ENCODE data around the gene CACHD1.
"Not testable (repeated sequence)": the region's sequence is repeated elsewhere in the genome, so short reads cannot be mapped to it uniquely, and the experiment has no call there.

The CACHD1 gene

DNA sequence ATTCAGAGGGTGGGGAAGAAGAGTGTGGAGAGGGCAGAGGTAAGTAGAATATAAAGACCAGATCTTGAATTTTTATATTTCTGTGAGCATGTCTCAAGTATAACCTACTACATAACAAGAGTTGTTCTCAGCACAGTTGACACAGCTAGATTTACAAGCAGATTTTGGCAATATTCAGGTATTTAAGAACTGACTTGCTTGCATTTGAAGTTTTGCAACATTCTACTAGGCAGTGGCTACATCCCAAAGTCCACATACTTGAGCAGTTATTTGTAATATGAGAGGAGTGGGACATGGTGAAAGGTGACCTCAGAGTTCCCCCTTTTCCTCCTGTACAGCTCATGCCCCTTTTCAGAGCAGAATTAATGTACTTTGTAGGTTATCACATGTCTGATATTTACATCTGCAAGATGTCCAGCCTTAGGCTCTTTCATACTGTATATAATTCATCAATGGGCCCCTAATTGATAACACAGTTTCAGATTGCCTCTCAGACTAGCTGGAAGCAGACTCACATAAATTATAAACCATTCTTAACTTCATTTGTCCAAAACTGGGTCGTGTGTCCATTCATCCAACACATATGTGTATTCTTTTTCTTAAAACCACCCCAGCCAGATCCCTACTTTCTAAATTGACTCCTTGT, 138.2 kb downstream of the CACHD1 start:
- DNase-seq: no peak
- intact Hi-C loops (cut with DNase I): no loop called here

- DNase-seq: no peak
- intact Hi-C loops (cut with DNase I): no loop called here
Measured at GRCh38 chr1:64608651-64609048, 138.7 kb downstream of the CACHD1 start.

- intact Hi-C loops (cut with DNase I); DNase-seq: not testable (repeated sequence)
Measured at GRCh38 chr1:64610950-64611349, 141.0 kb downstream of the CACHD1 start.

DNA sequence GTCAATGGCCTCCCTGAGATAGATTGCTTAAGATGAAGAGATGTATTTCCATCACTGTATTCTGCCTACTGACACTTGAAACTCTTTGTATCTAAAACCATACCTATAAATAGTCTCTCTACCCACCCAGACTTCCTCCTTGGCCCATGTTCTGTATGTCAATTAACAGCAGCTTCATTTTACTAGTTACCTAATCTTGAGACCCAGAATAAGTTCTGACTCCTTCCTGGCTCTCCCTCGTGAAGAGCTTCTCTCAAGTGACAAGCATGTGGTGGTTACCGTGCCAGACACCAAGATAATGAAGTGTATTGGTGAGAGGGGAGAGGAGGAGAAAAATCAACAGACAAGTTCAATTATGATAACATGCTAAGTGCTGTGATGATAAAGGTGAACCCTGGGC, 146.1 kb downstream of the CACHD1 start:
- DNase-seq: peak in 2 of 42 donors; percentile 20 to 35
- intact Hi-C loops (cut with DNase I): no loop called here

- DNase-seq: no peak
- intact Hi-C loops (cut with DNase I): no loop called here
Measured at GRCh38 chr1:64623750-64624191, 153.8 kb downstream of the CACHD1 start.

- intact Hi-C loops (cut with DNase I): no loop called here
- no peak for DNase-seq
Measured at GRCh38 chr1:64624218-64624713, 154.3 kb downstream of the CACHD1 start.

DNA sequence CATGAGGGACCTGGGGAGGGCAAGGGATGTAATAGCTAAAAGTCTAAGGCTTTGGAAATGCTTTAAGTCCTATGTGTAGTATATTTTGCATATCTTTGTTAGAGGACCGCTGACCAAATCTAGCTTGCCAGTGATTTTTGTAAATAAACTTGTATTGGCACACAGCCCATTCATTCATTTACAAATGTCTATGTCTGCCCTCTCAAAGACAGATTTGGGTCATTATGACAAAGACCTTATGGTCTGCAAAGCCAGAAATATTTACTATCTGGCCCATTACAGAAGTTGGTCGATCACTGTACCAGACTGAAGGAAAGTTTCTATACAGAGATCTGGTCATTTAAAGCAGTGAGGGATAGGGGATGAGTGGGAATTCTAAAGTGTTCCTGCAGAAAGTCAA, 154.9 kb downstream of the CACHD1 start:
- intact Hi-C loops (cut with DNase I): no loop called here

GRCh38 chr1:64630611-64631010, 160.7 kb downstream of the CACHD1 start:
- no peak for DNase-seq
- intact Hi-C loops (cut with DNase I): no loop called here

More for the DNA sequence above, 154.9 kb downstream of the CACHD1 start:
- no peak for DNase-seq

DNA sequence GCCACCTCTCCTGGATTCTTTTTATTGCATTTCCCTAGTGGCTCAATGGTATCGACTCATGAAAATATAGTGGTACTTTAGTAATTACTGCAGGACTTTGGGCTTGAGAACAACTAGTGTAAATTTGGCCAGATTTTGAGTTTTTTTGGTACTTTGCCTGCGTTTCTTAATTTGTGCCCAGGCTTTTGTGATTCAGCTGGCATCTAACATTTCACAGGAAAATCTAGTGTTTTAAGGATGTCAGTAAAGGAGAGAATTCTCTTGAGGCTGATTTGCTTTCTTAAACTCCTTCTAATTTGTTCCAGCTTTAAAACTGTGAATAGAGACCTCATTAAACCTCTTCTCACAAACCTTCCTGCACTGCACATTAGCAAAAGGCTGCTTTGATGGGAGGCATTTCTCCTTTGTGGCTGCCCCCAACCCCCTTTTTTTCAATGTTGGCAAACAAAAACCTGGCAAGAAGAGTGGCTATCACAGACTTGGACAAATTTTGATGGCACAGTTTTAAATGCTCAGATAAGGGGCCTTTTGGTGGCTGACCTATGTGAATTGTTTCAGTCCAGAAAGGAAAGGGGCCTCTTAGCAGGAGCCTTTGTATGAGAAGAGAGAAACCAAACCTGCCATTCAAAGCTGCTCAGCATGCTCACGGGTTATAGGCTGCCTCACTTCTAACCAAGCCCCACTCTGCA, 161.6 kb downstream of the CACHD1 start:
- DNase-seq: peak in 9 of 42 donors; percentile 5 to 53 (median 21)
- intact Hi-C loops (cut with DNase I): no loop called here

GRCh38 chr1:64632936-64633335, 163.0 kb downstream of the CACHD1 start:
- DNase-seq: no peak
- intact Hi-C loops (cut with DNase I): no loop called here

DNA sequence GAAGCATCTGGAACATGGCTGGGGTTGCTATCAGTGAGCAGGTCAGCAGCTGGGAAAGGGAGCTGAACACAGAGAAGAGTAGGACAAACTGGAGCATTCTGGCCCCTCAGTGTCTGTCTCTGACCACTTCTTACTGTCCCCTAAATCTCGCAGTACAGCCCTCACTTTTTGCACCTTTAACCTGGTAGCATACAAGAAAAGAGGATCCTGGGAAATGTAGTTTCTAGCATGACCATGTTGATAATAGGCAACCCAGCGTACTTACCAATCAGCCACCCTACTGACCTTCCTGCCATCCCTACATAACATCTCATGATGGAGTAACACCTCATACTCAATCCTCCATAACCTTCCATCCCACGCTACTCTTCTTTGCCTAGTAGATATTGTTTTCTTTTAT, 175.8 kb downstream of the CACHD1 start:
- no peak for DNase-seq
- intact Hi-C loops (cut with DNase I): no loop called here

DNA sequence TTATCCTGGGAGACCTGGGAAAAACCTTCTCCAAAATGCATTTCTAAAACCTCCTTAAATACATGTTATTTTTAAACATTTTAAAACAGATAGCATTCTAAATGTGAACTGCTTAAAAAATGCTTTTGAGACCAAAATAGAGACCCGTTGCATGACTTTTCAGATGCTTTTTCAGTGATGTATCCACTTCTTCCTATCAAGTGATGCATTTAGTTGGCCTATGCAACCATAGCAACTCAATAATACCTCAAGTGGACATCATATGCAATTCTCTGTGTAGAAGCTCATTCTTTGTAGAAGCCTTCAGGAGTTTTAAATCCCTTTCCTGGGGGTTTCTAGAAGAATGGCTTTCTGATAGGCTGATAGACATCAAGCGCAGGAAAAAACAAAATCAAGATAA, 180.5 kb downstream of the CACHD1 start:
- no peak for DNase-seq
- intact Hi-C loops (cut with DNase I): no loop called here

DNA sequence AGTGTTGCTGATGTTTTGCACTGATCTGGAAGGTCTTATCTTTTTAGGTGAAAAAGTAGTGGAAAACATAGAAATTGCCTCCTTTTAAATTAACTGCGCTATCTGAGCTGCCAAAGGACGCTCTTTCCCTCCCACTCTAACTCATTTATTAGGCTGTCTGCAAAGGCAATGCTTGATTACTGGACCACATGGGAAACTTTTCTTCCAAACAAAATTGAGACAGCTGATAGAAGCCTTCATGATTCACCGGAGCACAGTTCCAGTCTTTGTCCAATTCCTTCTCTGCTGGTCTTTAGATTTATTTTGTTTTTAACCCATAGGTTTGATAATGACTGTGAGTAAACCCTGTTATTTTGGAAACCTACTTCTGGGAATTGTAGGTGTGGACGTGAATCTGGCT, 181.9 kb downstream of the CACHD1 start:
- intact Hi-C loops (cut with DNase I): no loop called here
- DNase-seq: no peak

DNA sequence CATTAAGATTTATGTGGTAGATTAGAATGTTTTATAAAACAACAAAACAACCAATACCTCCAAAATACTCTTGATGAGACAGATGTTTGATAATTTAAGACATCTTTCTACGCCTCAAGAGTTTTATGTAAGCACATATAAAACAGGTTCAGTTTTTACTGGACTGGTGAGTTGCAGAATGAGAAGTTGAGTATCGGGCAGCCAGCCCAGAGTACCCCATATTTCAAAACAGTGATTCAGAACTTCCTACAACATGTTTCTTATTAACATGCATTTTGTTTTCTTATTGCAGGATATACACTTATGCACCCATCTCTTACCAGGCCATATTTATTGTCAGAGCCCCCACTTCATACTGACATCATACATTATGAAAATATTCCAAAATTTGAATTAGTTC, 183.5 kb downstream of the CACHD1 start:
- no peak for DNase-seq
- intact Hi-C loops (cut with DNase I): no loop called here

DNA sequence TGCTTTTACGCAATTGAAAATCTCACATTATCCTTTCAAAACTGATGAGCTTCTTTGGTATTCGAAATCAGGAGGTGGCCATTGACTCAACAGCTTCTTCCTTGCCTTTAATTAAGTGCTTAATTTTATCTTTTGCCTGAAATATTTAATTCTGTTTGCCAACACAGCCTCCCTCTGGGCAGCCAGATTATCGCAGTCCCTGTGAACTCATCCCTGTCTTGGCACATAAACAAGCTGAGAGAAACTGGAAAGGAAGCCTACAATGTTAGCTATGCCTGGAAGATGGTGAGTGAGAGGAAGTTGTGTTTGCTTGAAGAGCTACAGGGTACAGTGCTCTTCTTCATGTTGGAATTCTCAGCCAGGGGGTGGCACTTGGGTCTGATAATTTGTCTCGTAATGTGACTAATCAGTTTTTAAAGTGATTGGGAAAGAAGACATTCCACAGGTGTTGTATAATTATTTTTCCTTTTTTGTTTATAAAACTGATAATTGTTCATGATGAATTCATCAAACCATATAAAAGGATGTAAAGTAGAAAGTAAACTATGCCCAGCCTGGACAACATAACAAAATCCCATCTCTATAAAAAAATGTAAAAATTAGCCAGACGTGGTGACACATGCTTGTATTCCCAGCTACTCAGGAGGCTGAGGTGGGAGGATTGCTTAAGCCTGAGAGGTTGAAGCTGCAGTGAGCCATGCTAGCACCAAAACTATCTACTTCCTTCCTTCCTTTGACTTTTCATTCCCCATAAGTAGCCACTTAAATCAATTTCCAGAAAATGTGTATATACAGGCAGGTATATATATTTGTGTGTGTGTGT, 184.8 kb downstream of the CACHD1 start:
- no peak for DNase-seq
- intact Hi-C loops (cut with DNase I): no loop called here

GRCh38 chr1:64655861-64656260, 185.9 kb downstream of the CACHD1 start:
- intact Hi-C loops (cut with DNase I): no loop called here

GRCh38 chr1:64659478-64660138, 189.7 kb downstream of the CACHD1 start:
- intact Hi-C loops (cut with DNase I): no loop called here
- DNase-seq: no peak

More at GRCh38 chr1:64655861-64656260, 185.9 kb downstream of the CACHD1 start:
- DNase-seq: no peak

- intact Hi-C loops (cut with DNase I): no loop called here
- DNase-seq: peak in 23 of 42 donors; percentile 17 to 69 (median 30)
Measured at GRCh38 chr1:64663668-64664067, 193.7 kb downstream of the CACHD1 start.

- intact Hi-C loops (cut with DNase I): no loop called here
Measured at GRCh38 chr1:64664299-64664698, 194.4 kb downstream of the CACHD1 start.

More at GRCh38 chr1:64664299-64664698, 194.4 kb downstream of the CACHD1 start:
- peak in 35 of 42 donors; percentile 18 to 85 (median 57) for DNase-seq

All from head of caudate nucleus (tissue), 42 donors.